ENCODE measurements around the gene PCGF3.
A peak's percentile ranks its signal among the peaks of the same experiment; 100 is the strongest.

PCGF3 gene

DNA sequence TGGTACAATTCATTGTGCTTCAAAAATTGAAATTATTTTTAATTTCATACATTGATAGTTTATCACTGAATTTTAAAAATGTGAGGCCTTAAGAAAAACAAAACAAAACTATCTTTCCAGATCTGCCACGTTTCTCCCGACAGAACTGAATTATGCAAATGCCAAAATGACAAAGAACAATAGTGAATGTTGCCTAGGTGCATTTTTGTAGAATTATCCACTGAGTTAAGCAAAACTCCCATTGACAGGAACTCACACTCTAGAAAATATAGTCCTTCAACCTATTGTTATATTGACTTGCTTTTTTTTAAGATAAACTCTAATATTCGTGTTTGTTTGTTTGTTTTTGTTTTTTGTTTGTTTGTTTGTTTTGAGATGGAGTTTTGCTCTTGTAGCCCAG is 6.5 kb downstream of the PCGF3 start:
- CTCF ChIA-PET, result no interaction called here
- POLR2A ChIA-PET, result no interaction called here
- H3K27ac ChIP-seq (ENCODE audit: extremely low read depth, low read depth, low read length), result no peak overlapping the region

DNA sequence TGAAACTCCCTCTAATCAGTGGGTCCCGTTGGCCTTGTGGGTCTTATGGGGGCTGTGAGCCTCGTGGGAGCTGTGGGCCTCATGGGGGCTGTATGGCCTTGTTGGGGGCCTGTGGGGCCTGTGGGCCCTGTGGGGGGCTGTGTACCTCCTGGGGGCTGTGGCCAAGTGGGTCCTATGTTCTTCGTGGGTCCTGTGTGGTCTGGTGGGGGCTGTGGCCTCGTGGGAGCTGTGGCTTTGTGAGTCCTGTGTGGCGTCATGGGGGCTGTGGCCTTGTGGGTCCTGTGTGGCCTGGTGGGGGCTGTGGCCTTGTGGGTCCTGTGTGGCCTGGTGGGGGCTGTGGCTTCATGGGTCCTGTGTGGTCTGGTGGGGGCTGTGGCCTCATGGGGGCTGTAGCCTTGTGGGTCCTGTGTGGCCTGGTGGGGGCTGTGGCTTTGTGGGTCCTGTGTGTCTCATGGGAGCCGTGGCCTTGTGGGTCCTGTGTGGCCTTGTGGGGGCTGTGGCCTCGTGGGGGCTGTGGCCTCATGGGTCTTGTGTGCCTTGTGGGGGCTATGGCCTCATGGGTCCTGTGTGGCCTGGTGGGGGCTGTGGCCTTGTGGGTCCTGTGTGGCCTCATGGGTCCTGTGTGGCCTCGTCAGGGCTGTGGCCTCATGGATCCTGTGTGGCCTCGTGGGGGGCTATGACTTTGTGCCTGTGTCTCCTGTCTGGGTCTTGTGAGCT is 7.4 kb downstream of the PCGF3 start:
- POLR2A ChIA-PET, result no interaction called here

More for the DNA sequence above, 6.5 kb downstream of the PCGF3 start:
- no peaks in the 10 kb centered on the region for H3K4me1 ChIP-seq (ENCODE audit: control insufficient read depth, insufficient read depth, low read length)
- H3K36me3 ChIP-seq (ENCODE audit: control insufficient read depth in 2 of 2, insufficient read depth in 1 of 2, low read length in 2 of 2), result peaks cover 0 to 40% of the 10 kb centered on the region in 2 experiments; a peak in 1 of 3 replicates
- no peak overlapping the region for H3K4me3 ChIP-seq (ENCODE audit: low read depth, low read length)
- TF ChIP-seq ZNF621 (tag by site-specific recombination; IDR thresholded peaks at IDR 0.05), result no peak
- no peak for TF ChIP-seq ZBTB26 (tag by site-specific recombination; optimal IDR thresholded peaks at IDR 0.05)
- TF ChIP-seq ZNF623 (tag by site-specific recombination; IDR thresholded peaks at IDR 0.05), result no peak
- no peak for TF ChIP-seq ZNF24 (tag by site-specific recombination; IDR thresholded peaks at IDR 0.05)
- TF ChIP-seq, protein P1, sequence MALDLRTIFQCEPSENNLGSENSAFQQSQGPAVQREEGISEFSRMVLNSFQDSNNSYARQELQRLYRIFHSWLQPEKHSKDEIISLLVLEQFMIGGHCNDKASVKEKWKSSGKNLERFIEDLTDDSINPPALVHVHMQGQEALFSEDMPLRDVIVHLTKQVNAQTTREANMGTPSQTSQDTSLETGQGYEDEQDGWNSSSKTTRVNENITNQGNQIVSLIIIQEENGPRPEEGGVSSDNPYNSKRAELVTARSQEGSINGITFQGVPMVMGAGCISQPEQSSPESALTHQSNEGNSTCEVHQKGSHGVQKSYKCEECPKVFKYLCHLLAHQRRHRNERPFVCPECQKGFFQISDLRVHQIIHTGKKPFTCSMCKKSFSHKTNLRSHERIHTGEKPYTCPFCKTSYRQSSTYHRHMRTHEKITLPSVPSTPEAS (tag by site-specific recombination; IDR thresholded peaks at IDR 0.05), result no peak
- no peak for TF ChIP-seq ZNF677 (tag by site-specific recombination; IDR thresholded peaks at IDR 0.05)
- TF ChIP-seq ZNF670 (tag by site-specific recombination; IDR thresholded peaks at IDR 0.05; ENCODE audit: low read depth), result no peak
- TF ChIP-seq ZNF514 (tag by site-specific recombination; IDR thresholded peaks at IDR 0.05), result no peak
- TF ChIP-seq ZNF600 (tag by site-specific recombination; IDR thresholded peaks at IDR 0.05), result no peak
- no peak for TF ChIP-seq ZNF423 (tag by site-specific recombination; IDR thresholded peaks at IDR 0.05)
- TF ChIP-seq ZNF830 (tag by site-specific recombination; IDR thresholded peaks at IDR 0.05; ENCODE audit: low read depth), result no peak
- no peak for TF ChIP-seq ZNF140 (tag by site-specific recombination; IDR thresholded peaks at IDR 0.05)
- TF ChIP-seq ATF2 (tag by site-specific recombination; IDR thresholded peaks at IDR 0.05; ENCODE audit: low read depth), result no peak
- no peak for TF ChIP-seq ZIC2 (tag by site-specific recombination; IDR thresholded peaks at IDR 0.05)
- no peak for TF ChIP-seq ZNF157 (tag by site-specific recombination; IDR thresholded peaks at IDR 0.05)
- TF ChIP-seq ZNF629 (tag by site-specific recombination; IDR thresholded peaks at IDR 0.05), result no peak
- TF ChIP-seq ZNF843 (tag by site-specific recombination; IDR thresholded peaks at IDR 0.05), result no peak
- no peak for TF ChIP-seq ZFHX2 (tag by site-specific recombination; conservative IDR thresholded peaks at IDR 0.05)
- H3K9me3 ChIP-seq (ENCODE audit: control insufficient read depth, insufficient read depth, low read depth, low read length), result no peaks in the 10 kb centered on the region

More for the DNA sequence above, 7.4 kb downstream of the PCGF3 start:
- Histone ChIP-seq H3K27ac (ENCODE audit: extremely low read depth, low read depth, low read length) (no peak overlapping the region), H3K9me3 (ENCODE audit: control insufficient read depth, insufficient read depth, low read depth, low read length) (no peaks in the 10 kb centered on the region), H3K4me3 (ENCODE audit: low read depth, low read length) (no peak overlapping the region), H3K36me3 (ENCODE audit: control insufficient read depth in 2 of 2, insufficient read depth in 1 of 2, low read length in 2 of 2) (peaks cover 0 to 40% of the 10 kb centered on the region in 2 experiments; a peak in 1 of 3 replicates), H3K4me1 (ENCODE audit: control insufficient read depth, insufficient read depth, low read length) (no peaks in the 10 kb centered on the region)
- CTCF ChIA-PET, result interaction anchor here (1.4 kb wide), 1 partner anchor 29 kb away, joined by 4 read pairs; no protein-coding TSS in a partner anchor
- TF ChIP-seq GLIS1 (tag by site-specific recombination; IDR thresholded peaks at IDR 0.05), result peak; percentile 52
- TF ChIP-seq ZNF76 (tag by site-specific recombination; IDR thresholded peaks at IDR 0.05; ENCODE audit: borderline replicate concordance, low read depth), result peak; percentile 79
- no peak for TF ChIP-seq PRDM4 (tag by site-specific recombination; IDR thresholded peaks at IDR 0.05)
